NCI-H345 treated with DMSO at 0.1 percent for 48 hours (cell line): ENCODE results near the gene DCST1.

Experiments
- DNase-seq: peaks from one replicate; lab custom pipeline; 2025; ENCODE audit not compliant: unreplicated experiment; lab: John Stamatoyannopoulos, UW

The DCST1 gene

DNA sequence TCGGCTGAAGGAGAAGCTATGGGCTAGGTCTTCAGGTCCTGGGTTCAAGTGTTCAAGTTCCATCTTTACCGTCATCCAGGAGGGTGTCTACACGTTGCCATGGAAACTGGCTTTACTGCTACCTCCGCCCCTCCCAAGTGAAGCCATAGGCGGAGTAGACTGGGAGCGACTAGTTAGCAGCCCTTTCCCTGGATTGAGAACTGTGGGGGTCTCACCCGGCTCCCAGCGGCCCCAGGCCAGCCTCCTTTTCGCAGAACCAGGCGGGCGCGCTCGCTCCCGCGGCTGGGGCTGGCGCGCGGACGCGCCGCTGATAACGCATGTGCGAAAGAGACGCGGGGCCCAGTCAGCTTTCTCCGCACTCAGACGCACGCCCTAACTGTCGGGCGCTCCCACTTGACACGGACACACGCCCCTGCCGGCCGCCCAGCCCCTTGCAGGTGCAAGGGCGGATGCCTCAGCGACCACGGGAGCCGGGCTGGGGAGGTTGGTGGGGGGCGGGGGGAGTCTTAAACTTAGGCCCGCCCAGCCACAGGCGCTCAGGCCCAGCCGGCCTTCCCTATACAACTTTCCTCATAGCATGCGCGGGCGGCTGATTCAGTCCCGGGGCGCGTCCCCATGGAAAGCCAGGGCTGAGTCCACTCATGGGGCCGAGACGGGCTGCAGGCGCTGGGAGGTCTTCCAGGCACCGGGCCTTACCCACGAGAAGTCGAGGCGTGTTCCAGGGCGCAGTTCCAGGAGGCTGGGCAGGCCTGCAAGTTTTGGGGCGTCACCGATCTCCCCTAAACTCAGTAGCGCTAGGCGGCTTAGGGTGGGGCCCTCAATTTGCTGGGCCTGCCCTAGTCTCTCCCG lies 37.3 kb downstream of the DCST1 start:
- DNase-seq: peak; percentile 86

DNA sequence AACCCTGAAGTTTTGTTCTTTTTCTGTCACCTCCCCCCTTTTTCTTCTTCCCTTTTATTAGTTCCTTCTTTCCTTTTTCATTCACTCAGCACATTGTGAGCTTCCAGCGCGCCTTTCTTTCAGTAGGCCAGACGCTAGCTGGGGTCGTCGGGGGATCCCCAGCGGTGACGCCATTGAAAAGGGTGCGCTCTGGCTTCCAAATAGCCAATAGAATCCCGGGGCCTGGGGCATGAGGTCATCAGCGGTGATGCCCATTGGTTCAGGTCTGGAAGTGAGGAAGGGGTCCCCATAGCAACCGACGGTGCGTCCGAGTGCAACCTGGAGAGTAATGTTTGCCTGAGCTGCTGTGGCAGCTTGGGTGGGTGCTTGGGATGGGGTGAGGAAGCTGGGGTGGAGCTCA lies 38.1 kb downstream of the DCST1 start:
- DNase-seq: no peak

DNA sequence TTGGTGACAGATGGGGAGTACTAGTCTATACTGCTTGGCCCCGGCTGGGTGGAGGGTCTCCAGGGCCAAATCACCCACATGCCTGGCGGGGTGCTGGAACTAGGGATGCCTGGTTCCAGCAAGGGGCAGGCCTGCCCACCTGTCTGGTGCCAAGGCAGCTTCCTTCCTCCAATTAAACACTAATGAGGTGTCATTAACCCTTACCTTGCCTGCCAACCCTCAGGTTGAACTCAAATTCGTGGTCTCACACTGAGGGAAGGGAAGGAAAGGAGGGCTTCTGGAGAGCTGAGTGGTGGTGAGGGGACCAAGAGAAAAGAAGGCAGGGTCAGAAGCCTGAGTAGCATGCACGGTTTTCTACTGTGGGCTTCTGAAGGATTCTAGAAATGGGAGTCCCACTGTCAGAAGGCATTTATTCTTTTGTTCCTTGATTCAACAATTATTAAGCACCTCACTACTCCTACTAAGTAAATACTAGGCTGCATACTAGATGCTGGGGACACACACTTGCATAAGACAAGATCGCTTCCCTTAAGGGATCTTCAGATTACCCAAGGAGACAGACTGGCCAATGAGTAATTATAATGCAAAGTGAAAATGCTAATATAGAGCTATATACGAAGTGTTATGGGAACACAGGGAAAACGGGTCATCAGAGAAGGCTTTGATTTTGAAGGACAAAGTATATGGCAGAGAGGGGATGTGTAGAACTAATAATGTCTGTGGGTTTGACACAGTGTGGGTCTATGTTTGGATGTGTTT lies 39.1 kb downstream of the DCST1 start:
- no peak for DNase-seq

DNA sequence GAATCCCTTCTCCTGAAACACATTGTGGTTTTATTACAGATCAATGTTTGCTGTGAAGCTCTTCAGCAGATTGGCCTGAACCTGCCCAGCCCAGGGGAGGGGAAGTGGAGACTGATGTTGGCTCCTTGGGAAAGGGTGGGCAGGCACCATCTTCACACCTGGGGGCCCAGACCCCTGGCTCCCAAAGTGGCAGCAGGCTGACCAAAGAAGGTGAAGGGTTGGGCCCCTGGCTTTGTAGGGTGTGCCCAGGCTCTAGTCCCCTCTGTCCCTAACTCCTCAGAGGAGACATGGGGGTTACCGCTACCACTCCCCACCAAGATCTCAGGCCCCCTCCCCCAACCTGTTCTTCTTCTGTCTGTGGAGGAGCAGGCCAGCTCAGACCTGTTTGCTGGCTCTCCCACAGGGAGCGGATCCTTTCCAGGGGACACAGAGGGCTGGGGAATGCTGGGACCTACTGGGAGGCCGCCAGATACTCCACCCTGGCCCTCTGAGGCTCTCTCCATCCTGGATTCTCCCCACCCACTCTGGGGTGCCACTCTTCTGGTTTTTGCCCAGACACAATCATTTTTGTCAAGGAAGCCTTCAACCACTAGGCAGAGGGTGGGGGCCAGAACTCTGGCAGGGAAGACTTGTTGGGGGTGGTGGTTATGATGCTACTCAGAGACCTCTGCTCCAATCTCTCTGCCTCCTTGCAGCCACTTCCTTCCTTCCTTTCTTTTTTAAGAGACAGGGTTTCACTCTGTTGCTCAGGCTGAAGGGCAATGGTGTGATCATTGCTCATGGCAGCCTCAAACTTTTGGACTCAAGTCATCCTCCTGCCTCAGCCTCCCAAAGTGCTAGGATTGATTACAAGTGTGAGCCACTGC lies 40.0 kb downstream of the DCST1 start:
- DNase-seq: no peak

DNA sequence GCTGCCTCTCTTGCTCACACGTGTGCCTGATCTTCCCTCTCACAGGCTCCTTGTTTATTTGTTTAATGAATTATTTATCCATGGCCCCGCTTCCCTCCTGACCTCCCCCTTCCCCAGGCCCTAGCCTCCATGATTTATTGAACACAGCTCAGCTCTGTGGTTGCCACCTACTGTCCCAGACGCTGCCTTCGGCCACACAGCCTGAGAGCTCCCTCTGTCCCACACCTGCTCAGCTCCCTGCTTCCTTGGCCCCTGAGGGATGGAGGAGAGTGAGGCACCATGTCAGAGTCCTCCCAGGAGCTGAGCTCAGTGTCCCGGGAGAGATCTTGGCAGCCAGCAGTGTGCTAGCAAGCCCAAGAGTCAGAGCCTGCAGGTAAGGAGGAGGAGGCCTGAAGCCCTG lies 41.9 kb downstream of the DCST1 start:
- DNase-seq: no peak

DNA sequence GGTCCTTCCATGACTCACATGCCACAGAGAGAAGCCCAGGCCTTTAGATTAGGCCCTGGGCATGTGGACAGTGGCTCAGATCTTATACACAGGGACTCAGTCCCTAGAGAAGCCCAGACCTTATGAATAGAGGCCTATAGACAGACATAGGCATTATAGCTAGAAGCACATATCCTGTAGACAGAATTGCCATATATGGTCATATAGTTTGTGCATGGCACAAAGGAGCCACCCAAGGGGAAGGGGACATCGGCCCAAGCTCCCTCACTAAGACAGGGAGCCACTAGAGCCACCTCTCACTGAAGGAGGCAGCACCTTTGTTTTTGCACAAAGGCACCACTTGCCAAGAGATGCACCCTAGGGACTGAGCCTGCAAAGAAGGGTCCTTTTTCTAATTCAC lies 42.7 kb downstream of the DCST1 start:
- DNase-seq: no peak

DNA sequence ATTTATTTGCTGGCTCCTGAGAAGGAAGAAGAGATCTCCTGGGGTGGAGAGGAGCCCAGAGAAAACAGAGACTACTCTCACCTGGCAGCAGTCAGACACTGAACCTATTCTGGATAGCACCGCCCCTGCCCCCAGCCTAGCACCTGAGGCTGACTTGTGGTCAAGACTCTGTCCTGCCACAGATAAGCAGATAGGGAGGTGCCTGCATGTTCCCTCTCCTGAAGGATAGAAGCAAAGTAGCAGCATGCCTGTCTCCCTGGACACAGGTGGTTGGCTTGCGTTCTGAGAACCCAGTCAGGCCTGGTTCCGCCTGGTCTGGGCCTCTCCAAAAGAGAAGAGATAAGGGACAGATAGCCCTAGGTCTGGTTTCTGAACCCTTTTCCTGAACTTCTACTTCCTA lies 43.7 kb downstream of the DCST1 start:
- no peak for DNase-seq

DNA sequence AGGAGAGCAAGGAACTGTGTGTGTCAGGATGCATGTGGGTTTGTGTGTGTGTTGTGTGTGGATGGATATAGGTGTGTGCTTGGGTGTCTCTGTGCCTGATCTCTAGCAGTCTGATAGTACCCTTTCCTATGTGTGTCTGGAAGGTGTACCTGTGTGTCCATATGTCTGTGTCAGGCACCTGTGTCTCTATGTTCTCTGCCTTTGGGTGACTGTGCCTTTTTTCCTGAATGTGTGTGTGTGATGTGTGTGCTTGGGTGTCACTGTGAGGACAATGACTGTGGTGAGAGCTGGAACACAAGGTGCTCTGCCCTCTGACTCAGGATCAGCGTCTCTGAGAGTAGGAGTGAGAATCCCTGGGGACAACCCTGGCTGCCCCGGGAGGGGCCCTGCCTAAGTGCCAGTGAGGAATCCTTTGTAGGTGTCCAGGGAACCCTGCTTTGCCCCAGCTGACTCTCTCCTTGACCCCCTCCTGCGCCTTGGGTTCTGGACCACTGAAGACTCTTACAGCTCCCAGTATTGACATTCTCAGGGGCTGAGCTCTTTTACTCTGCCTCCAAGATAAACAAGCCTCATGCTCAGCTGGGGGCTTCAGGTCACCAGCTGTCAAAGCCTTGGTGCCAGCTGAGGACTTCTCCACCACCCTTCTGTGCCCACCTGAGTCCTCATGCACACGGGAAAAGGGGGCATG lies 44.3 kb downstream of the DCST1 start:
- DNase-seq: peak; percentile 43

DNA sequence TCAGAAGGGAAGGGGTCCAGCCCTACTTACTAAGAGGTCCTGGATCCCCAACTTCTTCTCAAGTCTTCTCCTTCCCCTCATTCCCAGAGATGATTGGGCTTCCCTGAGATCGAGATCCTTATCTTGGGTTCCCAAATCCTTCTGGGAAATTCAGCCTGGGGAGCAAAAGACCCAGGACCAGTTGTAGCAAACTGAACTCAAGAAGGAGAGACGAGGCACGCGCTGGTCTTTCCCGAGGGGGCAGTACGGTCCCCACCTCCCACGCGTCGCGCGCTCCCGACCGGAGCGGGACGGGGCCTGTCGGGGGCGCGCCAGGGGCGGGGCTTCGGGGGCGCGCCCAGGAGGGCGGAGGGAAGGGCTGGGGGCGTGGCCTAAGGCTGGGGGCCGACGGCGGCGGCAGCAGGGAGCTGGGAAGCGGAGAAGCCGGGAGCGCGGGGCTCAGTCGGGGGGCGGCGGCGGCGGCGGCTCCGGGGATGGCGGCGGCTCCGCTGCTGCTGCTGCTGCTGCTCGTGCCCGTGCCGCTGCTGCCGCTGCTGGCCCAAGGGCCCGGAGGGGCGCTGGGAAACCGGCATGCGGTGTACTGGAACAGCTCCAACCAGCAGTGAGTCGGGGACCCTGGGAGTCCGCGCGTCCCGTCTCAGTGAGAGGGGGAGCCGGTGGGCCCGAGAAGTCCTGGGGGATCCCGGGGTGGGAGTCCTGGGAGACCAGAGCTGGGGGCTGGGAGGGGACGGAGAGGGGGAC lies 45.0 kb downstream of the DCST1 start, which contains the start of gene EFNA3:
Gene EFNA3, plus strand, starts transcription at position 369 of the 741 bp plus-strand sequence. Its CDS starts 105 bp downstream, at position 474.
- peak; percentile 78 for DNase-seq

DNA sequence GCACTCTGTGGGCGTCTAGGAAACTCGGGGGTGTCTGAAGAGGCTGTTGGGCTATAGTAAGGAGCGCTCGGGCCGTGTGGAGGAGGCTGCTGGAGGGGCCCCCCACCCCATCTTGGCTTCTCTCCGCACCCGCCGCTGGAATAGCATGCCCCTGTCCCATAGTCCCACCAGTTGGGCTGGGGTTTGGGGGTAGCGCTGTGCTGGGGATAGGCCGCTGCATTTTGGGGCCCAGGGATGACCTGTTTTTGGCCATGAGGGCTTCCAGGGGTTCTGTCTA lies 45.5 kb downstream of the DCST1 start:
- no peak for DNase-seq

DNA sequence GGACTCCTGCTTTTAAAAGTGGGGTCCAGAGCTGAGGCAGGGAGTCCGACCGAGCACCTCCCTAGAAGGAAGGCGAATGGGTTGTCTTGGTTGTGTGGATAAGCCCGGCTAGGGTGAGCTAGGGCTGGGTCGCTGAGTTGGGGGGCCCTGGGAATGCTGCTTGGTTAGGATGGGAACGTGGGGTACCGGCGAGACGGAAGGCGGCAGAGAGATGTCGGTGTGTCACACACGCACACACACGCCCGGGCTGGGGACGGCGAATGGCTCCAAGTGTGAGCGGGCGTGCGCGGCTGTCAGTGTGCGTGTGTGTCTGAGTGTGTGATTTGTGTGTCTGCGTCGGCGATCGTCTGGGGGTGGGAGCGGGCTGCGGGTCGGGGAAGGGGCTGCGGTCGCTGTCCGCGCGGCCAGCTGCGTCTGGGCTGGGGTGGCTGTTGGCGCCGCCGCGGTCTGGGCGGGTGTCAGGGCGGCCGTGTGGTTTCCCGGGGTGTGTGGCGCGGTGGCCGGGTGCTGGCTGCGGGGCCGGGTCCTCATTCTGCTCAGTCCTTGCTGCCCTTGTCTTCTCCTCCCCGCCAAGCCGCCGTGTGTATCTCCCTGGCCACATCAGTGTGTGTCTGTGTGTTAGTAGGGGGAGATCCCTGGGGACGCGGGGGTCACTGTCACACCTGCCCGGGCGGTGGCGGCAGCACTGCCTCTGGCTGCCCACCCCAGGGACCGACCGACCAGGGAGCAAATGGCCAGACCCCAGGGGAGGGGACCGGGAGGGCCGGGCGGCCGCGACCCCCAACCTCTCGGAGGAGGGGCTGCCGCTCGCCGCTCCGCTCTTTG lies 46.1 kb downstream of the DCST1 start:
- peak; percentile 51 for DNase-seq

DNA sequence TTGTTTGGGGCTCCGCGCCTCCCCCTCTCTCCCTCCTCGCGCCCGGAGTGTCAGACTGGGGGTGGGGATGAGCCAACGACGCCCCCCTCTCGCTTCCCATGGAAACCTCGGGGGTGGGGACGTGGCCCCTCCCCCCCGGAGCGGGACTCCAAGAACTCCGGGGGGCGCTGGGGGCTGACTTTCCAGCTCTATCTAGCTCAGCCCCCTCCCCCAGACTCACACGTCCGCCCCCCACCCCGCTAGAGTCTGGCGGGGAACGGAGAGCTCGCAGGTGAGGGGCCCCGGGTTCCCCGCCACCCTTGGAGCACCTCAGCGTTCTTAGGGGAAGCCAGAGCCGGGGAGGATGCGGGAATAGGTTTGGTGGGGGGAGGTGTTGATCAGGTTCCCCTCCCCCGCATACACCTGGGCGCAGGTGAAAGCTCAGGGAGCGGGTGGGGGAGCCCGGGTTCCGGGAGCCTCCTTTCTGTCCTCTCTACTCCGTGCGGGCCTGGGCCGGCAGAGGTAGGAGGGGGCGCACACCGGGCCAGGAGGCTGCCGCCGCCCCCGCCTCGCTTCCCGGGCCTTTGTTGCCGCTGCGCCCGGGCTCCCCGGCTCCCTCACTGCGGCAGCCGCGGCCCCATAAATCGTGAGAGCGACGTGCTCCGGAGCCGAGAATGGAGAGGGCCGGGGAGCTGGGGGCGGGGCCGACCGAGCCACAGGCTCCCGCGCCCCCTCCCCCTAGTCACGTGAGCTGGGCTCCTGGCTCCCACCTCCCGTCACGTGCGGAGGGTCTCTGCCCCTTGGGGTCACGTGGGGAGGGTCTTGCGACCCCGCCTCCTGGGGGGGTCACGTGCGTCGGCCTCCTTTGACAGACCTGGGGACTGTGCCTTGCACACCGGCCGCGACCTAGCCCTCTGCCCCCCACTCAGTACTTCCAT lies 46.9 kb downstream of the DCST1 start:
- DNase-seq: peak; percentile 94

DNA sequence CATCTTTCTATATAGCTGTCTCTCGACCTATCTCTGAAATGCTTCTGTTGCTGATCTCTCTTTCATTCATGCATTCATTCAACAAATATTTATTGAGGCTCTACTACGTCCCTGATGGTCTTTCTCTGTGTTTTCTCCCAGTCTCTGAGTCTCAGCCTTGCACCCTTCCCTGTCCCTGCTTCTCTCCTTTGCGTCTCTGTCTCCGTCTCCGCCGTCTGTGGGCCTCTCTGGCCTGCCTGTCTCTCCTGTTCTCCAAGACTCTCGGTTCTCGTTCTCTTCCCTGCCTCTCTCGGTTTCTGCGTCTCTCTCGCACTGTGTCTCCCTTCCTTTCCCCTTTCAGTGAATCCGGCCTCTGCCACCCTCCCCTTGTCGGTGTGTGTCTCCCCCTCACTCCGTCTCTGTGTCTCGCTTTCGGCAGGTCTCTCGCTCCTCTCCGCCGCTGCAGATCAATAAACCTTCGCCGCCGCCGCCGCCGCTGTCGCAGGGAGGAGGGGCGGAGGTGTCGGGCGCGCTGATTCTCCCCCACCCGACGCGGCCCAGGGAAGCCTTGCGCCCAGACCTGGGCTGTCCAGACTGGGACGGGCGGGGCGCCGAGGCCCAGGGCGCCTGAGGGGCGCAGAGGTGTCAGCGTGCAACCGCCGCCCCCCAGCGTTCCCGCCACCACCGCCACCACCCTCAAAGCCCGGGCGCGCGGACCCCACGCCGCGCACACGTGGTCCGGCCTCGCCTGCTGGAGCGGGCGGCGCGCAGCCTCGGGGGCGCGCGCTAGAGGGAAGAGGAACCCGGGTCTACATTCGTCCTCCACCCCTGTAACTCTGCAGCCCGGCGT lies 48.1 kb downstream of the DCST1 start:
- DNase-seq: no peak

DNA sequence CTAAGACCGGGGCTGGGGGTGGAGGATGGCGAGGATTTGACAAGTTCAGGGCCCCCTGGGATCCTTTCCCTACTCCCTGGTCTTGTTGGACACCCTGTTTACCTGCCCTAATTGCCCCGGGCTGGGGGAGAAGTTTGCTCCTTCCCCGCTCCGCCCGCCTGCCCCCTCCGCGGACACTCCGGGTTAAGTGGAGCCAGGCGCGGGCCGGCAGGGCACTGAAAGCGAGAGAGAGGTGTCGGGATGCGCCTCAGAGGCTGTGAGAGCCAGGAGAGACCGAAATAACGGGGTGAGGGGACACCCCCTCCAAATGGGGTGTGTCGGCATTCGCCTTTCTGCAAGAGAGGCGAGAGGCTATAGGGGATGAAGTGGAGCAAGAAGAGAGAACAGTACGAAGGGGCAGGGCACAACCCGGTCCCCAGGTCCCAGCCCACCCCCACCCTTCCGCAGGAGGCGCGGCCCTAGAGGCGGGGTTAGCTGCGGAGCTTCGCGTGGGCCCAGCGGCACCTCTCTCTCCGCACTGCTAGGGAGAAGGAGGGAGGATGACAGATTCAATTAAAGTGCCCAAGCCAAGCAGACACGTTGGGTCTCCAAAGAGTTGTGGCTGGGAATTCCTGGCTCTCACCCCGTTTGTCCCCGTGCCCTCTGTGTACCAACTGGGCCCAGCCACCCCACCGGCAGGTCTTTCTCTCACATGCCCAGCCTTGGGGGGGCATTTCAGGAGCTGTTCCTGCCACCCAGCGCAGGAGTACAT lies 48.9 kb downstream of the DCST1 start:
- DNase-seq: no peak

DNA sequence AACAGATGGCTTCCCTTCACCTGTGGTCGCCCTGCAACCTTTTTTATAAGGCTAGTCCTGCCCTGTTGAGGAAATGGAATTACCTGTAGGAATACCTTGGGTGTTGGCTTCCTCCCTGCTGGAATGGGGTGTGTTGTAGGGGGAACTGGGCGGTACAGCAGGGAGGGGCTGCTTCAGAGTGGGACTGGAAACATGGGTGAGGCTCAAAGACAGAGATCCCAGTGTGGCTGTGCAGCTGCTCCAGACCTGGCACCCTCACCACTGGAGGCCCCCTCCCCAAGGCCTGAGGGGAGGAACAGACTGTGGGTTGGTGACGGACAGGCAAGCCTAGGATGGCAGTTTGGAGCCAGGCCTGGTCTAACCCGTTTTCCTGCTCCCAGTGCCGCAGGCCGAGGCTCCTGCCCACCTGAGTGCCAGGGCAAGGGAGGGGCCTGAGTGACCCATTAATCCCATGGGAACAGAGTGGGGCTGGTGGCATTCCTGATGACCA lies 49.5 kb downstream of the DCST1 start:
- DNase-seq: no peak

DNA sequence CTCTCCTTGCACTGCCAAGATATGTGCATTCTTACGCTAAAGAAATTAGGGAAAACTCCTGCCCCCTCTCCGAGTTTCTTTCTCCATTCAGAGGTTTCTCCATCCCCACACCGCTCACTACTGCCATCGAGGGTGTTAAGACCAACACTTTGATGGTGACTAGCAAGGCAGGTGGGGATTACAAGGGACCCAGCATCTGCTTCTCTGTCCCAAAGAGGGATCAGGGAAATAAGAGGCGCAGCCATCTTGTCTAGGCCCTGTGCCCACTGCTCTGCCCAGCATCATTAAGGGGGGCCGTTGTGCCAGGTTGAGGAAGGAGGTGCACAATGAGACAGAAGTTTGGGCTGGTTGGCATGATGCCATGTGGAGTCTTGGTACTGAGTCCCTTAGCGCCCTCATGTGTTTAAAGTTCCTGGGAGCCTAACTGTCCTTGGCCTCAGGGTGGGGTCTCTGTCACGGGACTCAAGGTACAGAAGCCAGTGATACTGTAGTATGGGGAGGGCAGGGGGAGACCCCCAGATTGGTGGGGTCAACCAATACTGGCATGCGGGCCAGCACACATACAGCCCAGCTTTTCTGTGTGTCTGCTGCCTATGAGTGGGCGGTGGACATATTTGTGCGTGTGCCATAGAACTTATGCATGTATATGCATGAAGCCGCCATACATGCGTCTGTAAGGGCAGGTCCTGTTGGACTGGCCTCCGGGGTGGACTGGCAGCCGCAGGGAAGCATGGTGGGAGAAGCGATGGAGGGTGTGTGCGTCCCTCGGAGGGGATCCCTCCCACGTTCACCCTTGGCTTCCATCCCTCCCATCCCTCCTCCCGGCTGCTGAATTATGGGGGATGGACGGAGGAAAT lies 50.5 kb downstream of the DCST1 start:
- peak; percentile 81 for DNase-seq
